Right cardiac atrium (tissue), 5 donors: ENCODE data around the gene PCSK6. TPM values are rescaled to one million over a fixed set of nuclear protein-coding genes. Genes with fewer than 3 reads are reported as not detected.
"Not testable (repeated sequence)": the region's sequence is repeated elsewhere in the genome, so short reads cannot be mapped to it uniquely, and the experiment has no call there.

Source experiments
- ATAC-seq, 2 donors: fragments of 200-7000 bp; cut with Tn5 transposase; one replicate each; pipeline versions ENCODE4 v1.8.0 to v1.9.1; 2020; ENCODE audit warnings: moderate library complexity in 2 of 2, mild to moderate bottlenecking in 1 of 2
- DNase-seq, 3 donors: peaks; one replicate each; pipeline ENCODE4 v3.0.0-alpha.2; 2020
- H3K27ac ChIP-seq: one replicate; pipeline ENCODE4 v1.5.1; 2013; ENCODE audit warnings: mild to moderate bottlenecking, low read length, control low read depth, moderate library complexity
- H3K27me3 ChIP-seq: one replicate; pipeline ENCODE4 v1.6.1; 2013; ENCODE audit not compliant: control insufficient read depth, insufficient read depth
- H3K4me1 ChIP-seq: one replicate; pipeline ENCODE4 v1.6.1; 2013; ENCODE audit warnings: low read length; ENCODE audit not compliant: control insufficient read depth, insufficient read depth
- H3K4me3 ChIP-seq: one replicate; pipeline ENCODE4 v1.5.1; 2013; ENCODE audit warnings: low read length, control low read depth
- H3K9me3 ChIP-seq: one replicate; pipeline ENCODE4 v1.6.1; 2013; ENCODE audit warnings: low read length; ENCODE audit not compliant: control insufficient read depth
- WGBS: extraction: QIAGEN DNeasy Blood & Tissue Kit; methylation state at CpG from one replicate; pipeline ENCODE4 v1.1.7; 2013; 5-methylcytosine and 5-hydroxymethylcytosine counted together
- intact Hi-C, 4 donors: fragments of 100-400 bp; cut with DNase I; formaldehyde crosslinking; loops; one replicate each; pipeline versions ENCODE4 v1.11.0 to v1.14.0; 2022 to 2023
- polyA plus RNA-seq: library from polyadenylated mRNA; stranded (reverse); fragments of 200-250 nt; gene quantifications from one replicate; pipeline ENCODE4 v1.2.3, GENCODE V29; 2013
- total RNA-seq, 4 donors: library from RNA; stranded (reverse); fragmentation: NEBNext Ultra II Directional; extraction: Animal tissue kit (Norgen Biotek cat#: 25700); gene quantifications; one replicate each; pipeline ENCODE4 v1.2.1, GENCODE V29; 2021
- donor health status: healthy with polysubstance abuse.
- donor health status: DM: no; HTN: yes; CAD: no.
- donor health status: DM: no; HTN: no; CAD: no.
- donor health status: DM: no; HTN: yes; CAD: no; lungs with severe emphysema.
- donor health status: DM: yes; HTN: yes; CAD: no.

Gene PCSK6
- total and polyA plus RNA-seq, 5 donors: 7.7 to 21.4 (median 14.2) TPM

- ATAC-seq, intact Hi-C loops, H3K4me3 ChIP-seq, H3K9me3 ChIP-seq, H3K27ac ChIP-seq, H3K27me3 ChIP-seq, H3K4me1 ChIP-seq, DNase-seq: not testable (repeated sequence)
- 95% methylated on average over 1 of the region's 4 CpGs for WGBS
Observed at GRCh38 chr15:101402883-101403282, 86.6 kb downstream of the PCSK6 start.

GRCh38 chr15:101401286-101401685 lies 88.2 kb downstream of the PCSK6 start:
- H3K27ac ChIP-seq: no peak overlapping the region
- H3K4me3 ChIP-seq: no peak overlapping the region
- DNase-seq: no peak
- H3K9me3 ChIP-seq: no peaks in the 10 kb centered on the region
- ATAC-seq: no peak
- intact Hi-C loops: no loop called here
- no peaks in the 10 kb centered on the region for H3K4me1 ChIP-seq
- no peaks in the 10 kb centered on the region for H3K27me3 ChIP-seq
- WGBS: 96% methylated on average over 8 of the region's 8 CpGs

GRCh38 chr15:101399431-101399830 lies 90.1 kb downstream of the PCSK6 start:
- no peaks in the 10 kb centered on the region for H3K9me3 ChIP-seq
- no peaks in the 10 kb centered on the region for H3K4me1 ChIP-seq
- no peaks in the 10 kb centered on the region for H3K27me3 ChIP-seq
- H3K27ac ChIP-seq: no peak overlapping the region
- ATAC-seq (no peak), DNase-seq (no peak)
- WGBS: 88% methylated on average over 6 of the region's 6 CpGs
- intact Hi-C loops: no loop called here
- no peak overlapping the region for H3K4me3 ChIP-seq

GRCh38 chr15:101398247-101398646 lies 91.3 kb downstream of the PCSK6 start:
- Histone ChIP-seq H3K27me3 (no peaks in the 10 kb centered on the region), H3K27ac (no peak overlapping the region), H3K4me3 (no peak overlapping the region), H3K9me3 (no peaks in the 10 kb centered on the region), H3K4me1 (no peaks in the 10 kb centered on the region)
- ATAC-seq: no peak
- DNase-seq: no peak
- WGBS: 93% methylated on average over 24 of the region's 24 CpGs
- intact Hi-C loops: no loop called here

- no peaks in the 10 kb centered on the region for H3K27me3 ChIP-seq
- ATAC-seq: peak in 1 of 2 donors; percentile 18
- no peak overlapping the region for H3K27ac ChIP-seq
- intact Hi-C loops: no loop called here
- H3K4me3 ChIP-seq: no peak overlapping the region
- H3K9me3 ChIP-seq: no peaks in the 10 kb centered on the region
- DNase-seq: no peak
- no peaks in the 10 kb centered on the region for H3K4me1 ChIP-seq
- WGBS: 57% methylated on average over 12 of the region's 12 CpGs
Observed at GRCh38 chr15:101397521-101398003, 91.9 kb downstream of the PCSK6 start.

GRCh38 chr15:101396484-101397261 lies 92.8 kb downstream of the PCSK6 start:
- intact Hi-C loops: no loop called here
- H3K27ac ChIP-seq: no peak overlapping the region
- H3K4me3 ChIP-seq: no peak overlapping the region
- no peaks in the 10 kb centered on the region for H3K4me1 ChIP-seq
- no peaks in the 10 kb centered on the region for H3K27me3 ChIP-seq
- H3K9me3 ChIP-seq: no peaks in the 10 kb centered on the region
- WGBS: 83% methylated on average over 19 of the region's 19 CpGs
- DNase-seq (no peak), ATAC-seq (no peak)

GRCh38 chr15:101394654-101395053 lies 94.9 kb downstream of the PCSK6 start:
- DNase-seq (no peak), ATAC-seq (no peak)
- no peaks in the 10 kb centered on the region for H3K4me1 ChIP-seq
- no peaks in the 10 kb centered on the region for H3K27me3 ChIP-seq
- no peak overlapping the region for H3K27ac ChIP-seq
- no peaks in the 10 kb centered on the region for H3K9me3 ChIP-seq
- no peak overlapping the region for H3K4me3 ChIP-seq
- intact Hi-C loops: no loop called here
- WGBS: 89% methylated on average over 11 of the region's 11 CpGs

GRCh38 chr15:101394056-101394630 lies 95.4 kb downstream of the PCSK6 start:
- no peak for DNase-seq
- no peak overlapping the region for H3K4me3 ChIP-seq
- intact Hi-C loops: no loop called here
- no peaks in the 10 kb centered on the region for H3K27me3 ChIP-seq
- H3K4me1 ChIP-seq: no peaks in the 10 kb centered on the region
- ATAC-seq: no peak
- H3K27ac ChIP-seq: no peak overlapping the region
- H3K9me3 ChIP-seq: no peaks in the 10 kb centered on the region
- WGBS: 84% methylated on average over 12 of the region's 12 CpGs

GRCh38 chr15:101393172-101393571 lies 96.3 kb downstream of the PCSK6 start:
- 93% methylated on average over 13 of the region's 13 CpGs for WGBS
- Histone ChIP-seq H3K27ac (no peak overlapping the region), H3K4me1 (no peaks in the 10 kb centered on the region), H3K27me3 (no peaks in the 10 kb centered on the region), H3K9me3 (no peaks in the 10 kb centered on the region), H3K4me3 (no peak overlapping the region)
- ATAC-seq: no peak
- intact Hi-C loops: no loop called here
- no peak for DNase-seq

GRCh38 chr15:101391981-101392640 lies 97.4 kb downstream of the PCSK6 start:
- Histone ChIP-seq H3K27ac (no peak overlapping the region), H3K9me3 (no peaks in the 10 kb centered on the region), H3K4me1 (no peaks in the 10 kb centered on the region), H3K27me3 (no peaks in the 10 kb centered on the region), H3K4me3 (no peak overlapping the region)
- ATAC-seq (no peak), DNase-seq (no peak)
- intact Hi-C loops: no loop called here
- 82% methylated on average over 17 of the region's 17 CpGs for WGBS

- ATAC-seq: no peak
Observed at GRCh38 chr15:101391431-101391830, 98.1 kb downstream of the PCSK6 start.

More at GRCh38 chr15:101391431-101391830, 98.1 kb downstream of the PCSK6 start:
- no peaks in the 10 kb centered on the region for H3K4me1 ChIP-seq
- H3K9me3 ChIP-seq: no peaks in the 10 kb centered on the region
- H3K4me3 ChIP-seq: no peak overlapping the region
- 83% methylated on average over 10 of the region's 10 CpGs for WGBS
- intact Hi-C loops: no loop called here
- no peak overlapping the region for H3K27ac ChIP-seq
- no peak for DNase-seq
- H3K27me3 ChIP-seq: no peaks in the 10 kb centered on the region
